Mesenchymal stem cell (in vitro differentiated cells and primary cell): ENCODE results near the gene RTBDN.

Experiments
- DNase-seq: peaks from one replicate; pipeline ENCODE4 v3.0.0-alpha.2; 2013
- H2AFZ ChIP-seq: one replicate; pipeline ENCODE4 v1.6.1; 2013; ENCODE audit warnings: low read depth, mild to moderate bottlenecking, control low read depth, inconsistent platforms, low read length, moderate library complexity
- H2AK5ac ChIP-seq: 2 replicates; pipeline ENCODE4 v1.6.1; 2013; ENCODE audit warnings: low read length, moderate library complexity, mild to moderate bottlenecking, inconsistent platforms; ENCODE audit not compliant: severe bottlenecking
- H2BK120ac ChIP-seq: one replicate; pipeline ENCODE4 v1.6.1; 2013; ENCODE audit warnings: low read depth, mild to moderate bottlenecking, inconsistent platforms, low read length, moderate library complexity
- H2BK12ac ChIP-seq, 2 experiments: one replicate each; pipeline ENCODE4 v1.6.1; 2013; ENCODE audit warnings: inconsistent platforms in 2 of 2, low read length in 2 of 2, mild to moderate bottlenecking in 2 of 2, moderate library complexity in 2 of 2, control low read depth in 1 of 2
- H2BK15ac ChIP-seq: one replicate; pipeline ENCODE4 v1.6.1; 2013; ENCODE audit warnings: mild to moderate bottlenecking, low read depth, inconsistent platforms; ENCODE audit not compliant: poor library complexity, severe bottlenecking
- H2BK5ac ChIP-seq: 2 replicates; pipeline ENCODE4 v1.6.1; 2013; ENCODE audit warnings: low read depth, mild to moderate bottlenecking, low read length, control low read depth, inconsistent platforms; ENCODE audit not compliant: poor library complexity, severe bottlenecking
- H3K14ac ChIP-seq, 2 experiments: one replicate each; pipeline ENCODE4 v1.6.1; 2013; ENCODE audit warnings: inconsistent platforms in 2 of 2, low read length in 2 of 2, control low read depth in 1 of 2, mild to moderate bottlenecking in 1 of 2, moderate library complexity in 1 of 2
- H3K18ac ChIP-seq, 2 experiments: one replicate each; pipeline ENCODE4 v1.6.1; 2013; ENCODE audit warnings: inconsistent platforms in 2 of 2, low read length in 2 of 2, control low read depth in 1 of 2, low read depth in 1 of 2, mild to moderate bottlenecking in 1 of 2
- H3K23ac ChIP-seq, 2 experiments: one replicate each; pipeline ENCODE4 v1.6.1; 2013; ENCODE audit warnings: inconsistent platforms in 2 of 2, low read length in 2 of 2, mild to moderate bottlenecking in 2 of 2, moderate library complexity in 2 of 2, control low read depth in 1 of 2
- H3K27ac ChIP-seq: 2 replicates; pipeline ENCODE4 v1.5.1; 2013; ENCODE audit warnings: mild to moderate bottlenecking, moderate library complexity, low read length, control low read depth, inconsistent platforms; ENCODE audit not compliant: poor library complexity, severe bottlenecking
- H3K27me3 ChIP-seq, 2 experiments: 2 replicates each; pipeline versions ENCODE4 v1.6.1 to v1.7.0; 2013; ENCODE audit warnings: low read length in 2 of 2, mild to moderate bottlenecking in 2 of 2, moderate library complexity in 2 of 2, control low read depth in 1 of 2, inconsistent platforms in 1 of 2; ENCODE audit not compliant: control insufficient read depth in 1 of 2, insufficient read depth in 1 of 2
- H3K36me3 ChIP-seq, 2 experiments: 2 replicates each; pipeline versions ENCODE4 v1.6.1 to v1.7.0; 2013; ENCODE audit warnings: low read length in 2 of 2, control low read depth in 1 of 2, inconsistent platforms in 1 of 2, low read depth in 1 of 2, mild to moderate bottlenecking in 1 of 2; ENCODE audit not compliant: insufficient read depth in 2 of 2, control insufficient read depth in 1 of 2
- H3K4ac ChIP-seq, 2 experiments: one replicate each; pipeline ENCODE4 v1.6.1; 2013; ENCODE audit warnings: inconsistent platforms in 2 of 2, low read length in 2 of 2, mild to moderate bottlenecking in 2 of 2, moderate library complexity in 2 of 2, control low read depth in 1 of 2, low read depth in 1 of 2
- H3K4me1 ChIP-seq: 2 replicates; pipeline ENCODE4 v1.6.1; 2013; ENCODE audit warnings: low read depth, low read length, control low read depth; ENCODE audit not compliant: control insufficient read depth, insufficient read depth
- H3K4me2 ChIP-seq: 2 replicates; pipeline ENCODE4 v1.6.1; 2013; ENCODE audit warnings: low read length, mild to moderate bottlenecking, inconsistent platforms; ENCODE audit not compliant: poor library complexity, severe bottlenecking
- H3K4me3 ChIP-seq, 2 experiments: 2 replicates each; pipeline versions ENCODE4 v1.5.1 to v1.7.0; 2013; ENCODE audit warnings: low read length in 2 of 2, mild to moderate bottlenecking in 2 of 2, control low read depth in 1 of 2, low read depth in 1 of 2; ENCODE audit not compliant: insufficient read depth in 1 of 2
- H3K79me1 ChIP-seq: replicated peaks from 2 replicates; pipeline ENCODE4 v1.6.1; 2013; ENCODE audit warnings: mild to moderate bottlenecking, control low read depth, low read length, inconsistent platforms; ENCODE audit not compliant: poor library complexity, severe bottlenecking
- H3K9ac ChIP-seq: 2 replicates; pipeline ENCODE4 v1.7.0; 2013; ENCODE audit warnings: mild to moderate bottlenecking, low read length, moderate library complexity
- H3K9me3 ChIP-seq: 2 replicates; pipeline ENCODE4 v1.7.0; 2013; ENCODE audit warnings: mild to moderate bottlenecking, low read length; ENCODE audit not compliant: control insufficient read depth
- H4K8ac ChIP-seq: one replicate; pipeline ENCODE4 v1.6.1; 2013; ENCODE audit warnings: inconsistent platforms, mild to moderate bottlenecking, low read length, moderate library complexity
- H4K91ac ChIP-seq: one replicate; pipeline ENCODE4 v1.6.1; 2013; ENCODE audit warnings: mild to moderate bottlenecking, low read length, inconsistent platforms
- WGBS: methylation state at CpG from one replicate; pipeline ENCODE4 v1.1.7; 2013; ENCODE audit warnings: mixed read lengths; 5-methylcytosine and 5-hydroxymethylcytosine counted together

Gene RTBDN

DNA sequence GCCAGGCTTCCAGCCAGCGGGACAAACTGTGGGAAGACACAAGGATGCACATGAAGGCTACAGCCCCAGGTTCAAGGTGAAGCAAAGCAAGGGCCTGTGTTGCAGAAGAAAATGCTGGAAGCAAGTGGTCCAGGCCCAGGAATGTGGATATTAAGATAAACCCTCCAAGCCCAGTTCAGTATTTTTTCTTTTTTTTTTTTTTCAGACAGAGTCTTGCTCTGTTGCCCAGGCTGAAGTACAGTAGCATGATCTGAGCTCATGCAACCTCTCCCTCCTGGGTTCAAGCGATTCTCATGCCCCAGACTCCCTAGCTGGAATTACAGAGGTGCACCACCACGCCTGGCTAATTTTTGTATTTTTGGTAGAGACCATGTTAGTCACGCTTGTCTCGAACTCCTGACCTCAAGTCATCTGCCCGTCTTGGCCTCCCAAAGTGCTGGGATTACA is 37.2 kb downstream of the RTBDN start:
- no peaks in the 10 kb centered on the region for H3K9me3 ChIP-seq
- H3K4ac ChIP-seq, result no peak overlapping the region
- H4K91ac ChIP-seq, result no peak overlapping the region
- no peaks in the 10 kb centered on the region for H3K27me3 ChIP-seq
- H3K4me2 ChIP-seq, result no peak overlapping the region
- no peak overlapping the region for H4K8ac ChIP-seq
- no peak overlapping the region for H3K14ac ChIP-seq
- no peak overlapping the region for H2BK5ac ChIP-seq
- no peak overlapping the region for H2AK5ac ChIP-seq
- H3K18ac ChIP-seq, result no peak overlapping the region
- H2BK15ac ChIP-seq, result no peak overlapping the region
- no peak overlapping the region for H2BK12ac ChIP-seq
- H3K4me3 ChIP-seq, result no peak overlapping the region
- H2AFZ ChIP-seq, result no peak overlapping the region
- H2BK120ac ChIP-seq, result no peak overlapping the region
- H3K79me1 ChIP-seq, result peaks cover 19% of the 10 kb centered on the region
- peaks cover 32% of the 10 kb centered on the region for H3K4me1 ChIP-seq
- WGBS, result 87% methylated on average over 6 of the region's 6 CpGs
- no peak overlapping the region for H3K27ac ChIP-seq
- H3K23ac ChIP-seq, result no peak overlapping the region
- DNase-seq, result peak; percentile 51
- H3K9ac ChIP-seq, result no peak overlapping the region
- H3K36me3 ChIP-seq, result peaks cover 14 to 26% of the 10 kb centered on the region in 2 experiments

DNA sequence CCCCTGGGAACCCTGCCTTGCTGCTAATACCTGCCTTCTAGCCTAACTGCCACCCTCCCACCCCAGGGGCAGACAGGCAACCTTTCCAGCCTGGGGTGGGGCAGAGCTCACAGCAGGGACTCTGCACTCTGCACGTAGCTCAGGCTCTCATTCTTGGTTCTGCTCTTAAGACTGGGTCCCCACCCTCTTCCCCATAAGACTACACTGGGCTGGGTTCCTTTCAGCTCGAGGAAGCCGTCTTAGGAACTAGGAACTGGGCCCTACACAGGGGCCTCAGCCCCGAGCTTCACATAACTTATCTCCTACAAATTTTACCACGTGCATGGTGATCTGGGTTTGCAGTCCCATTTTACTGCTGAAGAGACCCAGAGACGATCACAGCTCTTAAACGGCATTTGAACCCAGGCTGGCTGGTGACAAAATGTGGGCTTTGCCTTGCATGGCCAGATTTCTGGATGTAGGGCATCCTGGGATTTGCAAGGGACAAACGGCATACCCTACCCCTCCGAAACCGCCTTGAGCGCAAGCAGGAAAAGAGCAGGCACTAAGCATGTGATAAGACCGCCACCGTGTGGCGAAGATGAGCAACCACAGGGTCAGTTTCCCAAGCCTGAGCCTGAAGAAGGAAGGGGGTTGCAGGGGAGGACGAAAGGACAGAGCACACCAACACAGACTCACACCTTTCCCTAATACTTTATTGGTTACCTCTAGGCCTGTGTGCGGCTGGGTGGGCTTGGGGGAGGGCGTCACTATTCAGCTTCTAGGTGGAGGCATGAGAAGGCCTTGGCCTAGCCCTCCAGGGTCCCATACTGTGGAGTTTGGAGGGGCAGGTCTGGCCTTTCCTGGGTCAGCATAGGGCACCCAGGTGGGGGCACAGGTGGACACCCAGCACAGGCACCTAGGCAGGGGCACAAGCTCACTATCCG is 38.0 kb downstream of the RTBDN start:
- H2AFZ ChIP-seq, result no peak overlapping the region

DNA sequence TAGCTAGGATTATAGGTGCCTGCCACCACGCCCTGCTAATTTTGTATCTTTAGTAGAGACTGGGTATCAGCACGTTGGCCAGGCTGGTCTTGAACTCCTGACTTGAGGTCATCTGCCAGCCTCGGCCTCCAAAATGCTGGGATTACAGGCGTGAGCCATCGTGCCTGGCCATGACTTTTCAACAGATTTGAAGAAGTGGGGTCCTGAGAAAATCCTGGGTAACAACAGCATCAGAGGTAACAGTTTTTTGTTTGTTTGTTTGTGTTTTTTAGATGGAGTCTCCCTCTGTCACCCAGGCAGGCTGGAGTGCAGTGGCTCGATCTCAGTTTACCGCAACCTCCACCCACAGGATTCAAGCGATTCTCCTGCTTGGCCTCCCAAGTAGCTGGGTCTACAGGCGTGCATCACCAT is 39.4 kb downstream of the RTBDN start:
- 93% methylated on average over 9 of the region's 9 CpGs for WGBS
- Histone ChIP-seq H3K14ac (no peak overlapping the region), H3K4me1 (peaks cover 27% of the 10 kb centered on the region)

More for the DNA sequence above, 38.0 kb downstream of the RTBDN start:
- H4K8ac ChIP-seq, result peak overlapping the region; percentile 56
- H3K4ac ChIP-seq, result peak overlapping the region in 1 of 2 experiments; percentile 74
- 13% methylated on average over 14 of the region's 18 CpGs for WGBS
- H3K79me1 ChIP-seq, result peaks cover 18% of the 10 kb centered on the region
- DNase-seq, result peak; percentile 91
- H3K27ac ChIP-seq, result peak overlapping the region; percentile 6
- H3K4me2 ChIP-seq, result no peak overlapping the region
- peak overlapping the region in 1 of 2 experiments; percentile 61 for H2BK12ac ChIP-seq
- no peak overlapping the region for H4K91ac ChIP-seq
- H3K14ac ChIP-seq, result no peak overlapping the region
- H2AK5ac ChIP-seq, result peak overlapping the region; percentile 63
- peak overlapping the region in 1 of 2 experiments; percentile 80 for H3K18ac ChIP-seq
- H2BK5ac ChIP-seq, result no peak overlapping the region
- H3K9ac ChIP-seq, result peak overlapping the region; percentile 51
- no peaks in the 10 kb centered on the region for H3K9me3 ChIP-seq
- H2BK15ac ChIP-seq, result peak overlapping the region; percentile 0
- H3K36me3 ChIP-seq, result peaks cover 14 to 26% of the 10 kb centered on the region in 2 experiments
- no peak overlapping the region for H3K23ac ChIP-seq
- H3K4me3 ChIP-seq, result peak overlapping the region in 1 of 2 experiments; percentile 34
- no peaks in the 10 kb centered on the region for H3K27me3 ChIP-seq
- peaks cover 27% of the 10 kb centered on the region for H3K4me1 ChIP-seq
- no peak overlapping the region for H2BK120ac ChIP-seq

More for the DNA sequence above, 39.4 kb downstream of the RTBDN start:
- H3K23ac ChIP-seq, result no peak overlapping the region
- no peak overlapping the region for H4K8ac ChIP-seq
- H3K18ac ChIP-seq, result no peak overlapping the region
- H3K4me3 ChIP-seq, result no peak overlapping the region
- H3K9ac ChIP-seq, result peak overlapping the region; percentile 99
- H2AFZ ChIP-seq, result no peak overlapping the region
- no peak overlapping the region for H3K4me2 ChIP-seq
- no peak overlapping the region for H2BK12ac ChIP-seq
- peaks cover 12 to 21% of the 10 kb centered on the region in 2 experiments for H3K36me3 ChIP-seq
- no peak overlapping the region for H4K91ac ChIP-seq
- no peaks in the 10 kb centered on the region for H3K27me3 ChIP-seq
- peaks cover 5% of the 10 kb centered on the region for H3K79me1 ChIP-seq
- H3K9me3 ChIP-seq, result no peaks in the 10 kb centered on the region
- no peak overlapping the region for H3K4ac ChIP-seq
- no peak overlapping the region for H2AK5ac ChIP-seq
- peak; percentile 78 for DNase-seq
- no peak overlapping the region for H2BK5ac ChIP-seq
- H3K27ac ChIP-seq, result no peak overlapping the region
- H2BK15ac ChIP-seq, result no peak overlapping the region
- peak overlapping the region; percentile 29 for H2BK120ac ChIP-seq
